ENCODE results near the gene NEK10.

The NEK10 gene

DNA sequence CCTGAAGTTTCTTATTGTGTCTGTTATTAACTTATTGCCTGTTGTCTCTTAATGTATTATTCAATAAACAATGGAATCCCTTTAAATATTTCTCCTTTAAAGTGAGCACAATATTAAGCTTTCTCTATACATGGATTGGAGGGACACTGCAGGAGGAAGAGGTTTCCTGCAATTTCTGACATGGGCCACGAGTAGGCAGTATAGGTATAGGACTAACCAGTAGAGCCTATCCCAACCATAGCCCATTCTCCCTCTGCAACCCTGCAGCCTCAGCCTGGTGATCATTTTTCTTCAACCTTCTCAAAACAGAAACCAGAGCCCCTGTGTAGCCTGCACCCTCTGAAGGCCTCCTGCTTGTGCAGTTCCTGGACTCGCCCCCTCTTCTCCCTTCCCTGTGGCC, 124.8 kb downstream of the NEK10 start:
- no peak for DNase-seq (ENCODE audit: low read depth)

DNA sequence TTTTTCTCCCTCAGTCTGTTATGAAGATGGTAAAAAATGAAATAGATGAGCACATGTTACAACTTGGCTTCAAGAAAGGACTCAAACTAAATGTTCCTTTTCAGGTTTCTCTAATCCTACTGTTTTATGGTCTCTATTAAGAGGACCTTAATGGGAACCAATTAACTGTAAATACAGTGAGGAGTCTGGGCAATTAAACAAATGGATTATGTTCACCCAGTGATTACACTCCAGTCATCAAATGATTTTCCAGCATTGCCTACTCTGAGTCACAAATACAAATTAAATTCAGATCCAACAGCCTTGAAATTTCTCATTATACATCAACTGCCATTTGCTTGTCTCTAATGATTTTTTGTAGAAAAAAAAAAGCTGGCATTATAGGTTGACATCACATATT, 129.2 kb downstream of the NEK10 start:
- DNase-seq (ENCODE audit: low read depth): no peak

GRCh38 chr3:27228805-27229204, 140.4 kb downstream of the NEK10 start:
- no peak for DNase-seq (ENCODE audit: low read depth)

- no peak for DNase-seq (ENCODE audit: low read depth)
Measured at GRCh38 chr3:27224197-27224596, 145.0 kb downstream of the NEK10 start.

DNA sequence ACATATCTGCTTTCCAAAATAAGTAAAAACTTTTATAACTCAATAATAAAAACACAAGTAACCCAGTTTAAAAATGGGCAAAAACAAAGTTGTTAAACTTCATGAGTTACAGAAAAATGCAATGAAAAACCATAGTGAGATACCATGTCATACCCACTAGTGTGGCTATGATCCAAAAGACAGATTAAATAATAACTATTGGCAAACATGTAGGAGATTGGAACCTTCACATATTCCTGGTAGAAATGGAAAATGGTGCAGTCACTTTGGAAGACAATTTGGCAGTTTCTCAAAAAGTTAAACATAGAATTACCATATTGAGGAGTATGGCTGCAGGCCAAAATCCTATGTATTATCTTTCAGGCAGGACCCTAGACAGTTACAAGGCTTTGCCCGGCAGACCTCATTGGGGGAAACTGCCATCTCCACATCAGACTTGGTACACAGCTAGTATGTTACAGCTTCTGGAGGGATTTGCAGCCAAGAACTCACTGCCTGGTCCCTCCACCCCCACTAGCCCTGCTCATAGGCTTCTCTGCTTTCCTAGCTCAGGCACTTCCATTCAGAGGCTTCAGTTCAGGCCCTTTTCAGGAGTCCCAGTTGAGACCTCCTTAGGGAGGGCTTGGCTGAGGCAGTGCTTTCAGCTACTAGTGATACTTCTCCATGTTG, 147.8 kb downstream of the NEK10 start:
- DNase-seq (ENCODE audit: low read depth): no peak

DNA sequence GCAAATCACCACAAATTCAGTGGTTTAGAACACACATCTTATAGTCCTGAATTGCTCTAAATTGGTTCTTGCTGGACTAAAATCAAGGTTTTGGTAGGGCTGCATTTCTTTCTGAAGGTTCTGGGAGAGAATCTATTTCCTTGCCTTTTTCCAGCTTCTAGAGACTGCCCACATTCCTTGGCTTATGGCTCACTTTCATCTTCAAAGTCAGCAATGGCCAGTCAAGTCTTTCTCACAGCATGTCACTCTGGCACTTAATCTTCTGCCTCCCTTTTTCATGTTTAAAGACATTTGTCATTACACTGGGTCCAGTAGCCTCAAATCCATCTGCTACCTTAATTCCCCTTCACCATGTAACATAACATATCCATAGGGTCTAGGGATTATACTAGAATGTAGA, 149.0 kb downstream of the NEK10 start:
- no peak for DNase-seq (ENCODE audit: low read depth)

- no peak for DNase-seq (ENCODE audit: low read depth)
Measured at GRCh38 chr3:27219127-27219845, 149.9 kb downstream of the NEK10 start.

GRCh38 chr3:27216955-27217552, 152.1 kb downstream of the NEK10 start:
- DNase-seq (ENCODE audit: low read depth): no peak

DNA sequence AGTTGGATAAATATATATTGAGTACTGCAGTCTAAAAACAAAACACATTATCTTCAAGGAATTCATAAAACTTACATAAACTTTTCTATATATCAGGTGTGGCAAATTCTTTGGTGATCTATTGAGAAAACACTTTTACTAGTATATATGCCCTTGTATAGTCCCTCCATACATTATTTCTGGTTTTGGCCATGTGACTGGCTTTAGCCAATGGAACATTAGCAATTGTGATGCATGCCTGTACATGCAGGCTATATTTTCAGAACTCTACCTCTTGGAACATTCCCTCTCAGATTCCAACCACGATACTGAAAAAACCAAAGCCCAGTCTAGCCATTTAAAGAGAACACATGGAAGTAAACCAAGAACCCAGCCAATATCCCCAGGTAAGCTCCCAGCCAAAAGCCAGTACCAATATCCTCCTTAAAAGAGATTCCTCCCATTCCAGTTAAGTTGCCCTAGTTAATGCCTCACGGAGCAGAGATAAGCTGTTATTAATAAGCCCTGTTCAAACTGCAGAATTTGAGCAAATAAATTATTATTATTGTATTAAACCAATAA, 152.8 kb downstream of the NEK10 start:
- DNase-seq (ENCODE audit: low read depth): no peak

- no peak for DNase-seq (ENCODE audit: low read depth)
Measured at GRCh38 chr3:27213450-27213849, 155.7 kb downstream of the NEK10 start.

DNA sequence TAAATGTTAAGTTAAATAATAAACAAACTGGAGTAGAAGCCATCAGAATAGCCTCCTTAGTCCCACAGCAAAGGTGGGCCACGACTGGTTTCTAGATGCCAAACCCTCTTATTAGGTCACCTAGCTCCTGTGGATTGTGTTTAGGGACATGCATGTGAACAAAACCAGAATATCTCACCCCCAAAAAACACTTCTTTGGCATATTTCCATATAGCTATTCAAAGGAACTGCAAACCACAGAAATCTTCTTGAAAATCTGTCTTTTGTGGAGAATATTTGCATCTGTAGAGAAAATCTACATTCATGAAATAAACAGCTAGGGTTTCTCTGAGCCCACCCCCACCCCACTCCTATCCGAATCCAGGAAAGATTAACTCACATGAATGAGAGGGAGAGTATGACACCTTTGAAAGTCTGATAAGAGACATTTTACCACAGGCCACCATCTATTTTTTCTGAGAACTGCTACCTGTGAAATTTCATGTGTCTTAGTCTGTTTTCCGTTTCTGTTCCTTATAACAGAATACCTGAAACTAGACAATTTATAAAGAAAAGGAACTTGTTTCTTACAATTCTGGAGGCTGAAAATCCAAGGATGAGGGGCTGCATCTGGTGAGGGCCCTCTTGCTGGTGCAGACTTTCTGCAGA, 159.4 kb downstream of the NEK10 start:
- no peak for DNase-seq (ENCODE audit: low read depth)

- DNase-seq (ENCODE audit: low read depth): no peak
Measured at GRCh38 chr3:27208961-27209616, 160.1 kb downstream of the NEK10 start.

GRCh38 chr3:27202959-27203358, 166.2 kb downstream of the NEK10 start:
- DNase-seq (ENCODE audit: low read depth): no peak

DNA sequence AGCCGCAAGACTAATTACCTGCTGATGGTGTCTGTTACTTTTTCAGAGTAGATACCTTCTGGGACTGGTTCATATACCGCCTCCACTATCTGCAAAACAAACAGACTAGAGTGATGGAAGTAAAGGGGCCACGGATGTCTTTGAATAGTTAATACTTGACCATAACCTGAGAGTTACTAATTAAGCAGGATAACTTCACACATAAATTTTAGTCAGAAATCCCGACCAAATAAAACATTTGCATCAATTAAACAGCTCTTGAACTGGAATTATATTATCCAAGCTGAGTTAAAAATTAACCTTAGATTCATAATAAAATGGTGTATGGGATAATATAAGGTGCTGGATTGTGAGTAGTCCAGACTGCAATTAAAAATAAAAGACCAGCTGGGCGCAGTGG, 167.7 kb downstream of the NEK10 start:
- DNase-seq (ENCODE audit: low read depth): no peak

GRCh38 chr3:27200721-27201489, 168.3 kb downstream of the NEK10 start:
- no peak for DNase-seq (ENCODE audit: low read depth)

- DNase-seq (ENCODE audit: low read depth): no peak
Measured at GRCh38 chr3:27194861-27195483, 174.2 kb downstream of the NEK10 start.

DNA sequence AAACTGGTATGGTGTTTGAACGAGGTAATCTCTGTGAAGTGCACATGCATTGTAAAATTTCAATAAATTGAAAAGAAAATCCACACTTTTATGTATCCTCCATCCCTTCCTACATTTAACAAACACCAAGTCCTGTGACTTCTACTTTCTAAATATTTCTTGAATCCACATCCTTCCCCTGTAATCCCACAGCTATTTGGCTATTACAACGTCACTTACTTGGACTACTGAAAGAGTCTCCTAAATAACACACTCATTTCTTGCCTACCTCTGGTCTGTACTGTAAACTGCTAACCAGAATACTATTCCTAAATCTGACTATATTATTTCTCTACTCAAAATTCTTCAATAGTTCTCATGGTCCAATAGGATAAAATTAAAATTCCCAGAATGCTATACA, 176.1 kb downstream of the NEK10 start:
- no peak for DNase-seq (ENCODE audit: low read depth)

- no peak for DNase-seq (ENCODE audit: low read depth)
Measured at GRCh38 chr3:27186013-27186412, 183.2 kb downstream of the NEK10 start.

GRCh38 chr3:27185231-27185989, 183.8 kb downstream of the NEK10 start:
- DNase-seq (ENCODE audit: low read depth): no peak

DNA sequence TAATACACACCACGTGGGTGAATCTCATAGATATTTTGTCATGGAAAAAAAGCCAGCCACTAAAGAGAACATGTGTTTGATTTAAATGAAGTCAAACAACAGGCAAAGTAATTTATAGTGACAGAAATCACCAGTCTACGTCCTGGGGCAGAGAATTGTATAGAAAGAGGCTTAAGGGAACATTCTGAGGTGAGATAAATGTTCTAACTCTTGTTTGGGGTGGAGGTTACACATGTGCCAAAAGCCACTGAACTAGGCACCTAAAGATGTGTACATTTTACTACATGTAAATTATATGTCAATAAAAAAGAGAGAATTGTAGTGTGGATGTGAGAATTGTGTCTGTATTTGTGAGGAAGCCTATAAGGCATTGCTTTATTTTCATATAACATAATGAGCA, 184.9 kb downstream of the NEK10 start:
- no peak for DNase-seq (ENCODE audit: low read depth)

Measured in stimulated activated CD8-positive, alpha-beta memory T cell treated with anti-CD3 and anti-CD28 coated beads, Interleukin-7, amount 100 ng/mL, for 24 hours (primary cell).